HG02763 (cell line): ENCODE results near the gene GSTK1.

Experiments used
- ATAC-seq: cut with Tn5 transposase; IDR thresholded peaks from one replicate; pipeline ENCODE4 v1.9.1; 2021; ENCODE audit warnings: mild to moderate bottlenecking, moderate library complexity; ENCODE audit not compliant: unreplicated experiment

GSTK1 gene

GRCh38 chr7:143290293-143290692 lies 27.1 kb downstream of the GSTK1 start:
- no peak for ATAC-seq

GRCh38 chr7:143292876-143293275 lies 29.6 kb downstream of the GSTK1 start:
- ATAC-seq, result no peak

- no peak for ATAC-seq
Measured at GRCh38 chr7:143295870-143296269, 32.6 kb downstream of the GSTK1 start.

GRCh38 chr7:143296686-143297085 lies 33.4 kb downstream of the GSTK1 start:
- no peak for ATAC-seq

GRCh38 chr7:143299346-143299745 lies 36.1 kb downstream of the GSTK1 start:
- no peak for ATAC-seq

- ATAC-seq, result no peak
Measured at GRCh38 chr7:143299840-143300239, 36.6 kb downstream of the GSTK1 start.

- ATAC-seq, result no peak
Measured at GRCh38 chr7:143300959-143301935, 38.0 kb downstream of the GSTK1 start.

GRCh38 chr7:143303733-143304132 lies 40.5 kb downstream of the GSTK1 start:
- no peak for ATAC-seq

GRCh38 chr7:143304938-143305337 lies 41.7 kb downstream of the GSTK1 start:
- ATAC-seq, result no peak

GRCh38 chr7:143305423-143306070 lies 42.3 kb downstream of the GSTK1 start:
- ATAC-seq, result no peak

GRCh38 chr7:143308632-143309031 lies 45.4 kb downstream of the GSTK1 start:
- no peak for ATAC-seq

GRCh38 chr7:143314127-143314526 lies 50.9 kb downstream of the GSTK1 start:
- ATAC-seq, result no peak

GRCh38 chr7:143315776-143316175 lies 52.5 kb downstream of the GSTK1 start, which contains the start of gene CLCN1:
Gene CLCN1, plus strand, starts transcription at chr7:143316111. Its CDS starts 102 bp downstream, at chr7:143316213.
- ATAC-seq, result no peak

GRCh38 chr7:143316492-143316891 lies 53.3 kb downstream of the GSTK1 start:
- ATAC-seq, result no peak

GRCh38 chr7:143318661-143319060 lies 55.4 kb downstream of the GSTK1 start:
- no peak for ATAC-seq
